HUDEP-2 (cell line): Measurements from ENCODE around the gene DNAJC16.

Source experiments
- DNase-seq, 76 experiments: peaks; one replicate each; lab custom pipeline; 2025; ENCODE audit not compliant: unreplicated experiment in 76 of 76; lab: John Stamatoyannopoulos, UW

DNAJC16 gene

GRCh38 chr1:15531682-15532081 lies 5.0 kb downstream of the DNAJC16 start:
- DNase-seq = no peak

DNA sequence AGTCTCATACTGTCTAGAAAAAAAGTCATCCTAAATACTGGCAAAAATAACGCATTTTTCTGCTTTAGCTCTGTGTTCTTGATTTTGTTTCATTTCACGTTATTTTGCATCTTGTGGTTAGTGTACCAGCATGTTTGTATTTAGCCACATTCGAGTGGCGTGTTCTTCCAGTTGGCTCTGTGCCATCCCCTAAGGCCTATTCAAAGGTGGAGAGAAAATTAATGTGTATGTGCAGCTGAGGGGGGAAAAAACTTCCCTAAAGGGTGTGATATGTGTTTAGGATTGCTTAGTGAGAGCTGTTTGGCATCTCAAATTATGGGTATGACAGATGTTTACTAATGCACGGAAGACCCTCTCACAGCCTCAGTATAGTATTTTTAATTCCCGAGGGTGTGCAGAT lies 12.1 kb downstream of the DNAJC16 start:
- no peak for DNase-seq

GRCh38 chr1:15540186-15540585 lies 13.5 kb downstream of the DNAJC16 start:
- DNase-seq = no peak

- no peak for DNase-seq
Measured at GRCh38 chr1:15541231-15541792, 14.7 kb downstream of the DNAJC16 start.

GRCh38 chr1:15542388-15543250 lies 16.0 kb downstream of the DNAJC16 start:
- DNase-seq = no peak

DNA sequence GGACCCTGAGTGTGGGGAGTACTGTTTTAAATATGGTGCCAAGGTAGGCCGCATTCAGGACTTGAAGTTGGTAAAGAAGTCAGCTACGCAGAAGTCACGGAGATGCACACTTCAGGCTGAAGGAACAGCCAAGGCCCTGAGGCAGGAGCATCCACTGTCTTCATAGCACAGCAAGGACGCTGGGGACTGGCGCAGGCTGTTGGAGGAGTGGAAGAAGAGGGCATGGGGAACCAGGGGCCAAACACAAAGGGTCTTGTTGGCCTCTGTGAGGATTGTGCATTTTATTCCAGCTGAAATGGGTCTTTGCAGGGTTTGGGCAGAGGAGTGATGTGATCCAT lies 16.6 kb downstream of the DNAJC16 start:
- DNase-seq = peak in 2 of 76 experiments; percentile 4 to 22

- DNase-seq = peak in 30 of 76 experiments; percentile 1 to 72 (median 24)
Measured at GRCh38 chr1:15543589-15544568, 17.2 kb downstream of the DNAJC16 start.

- DNase-seq = no peak
Measured at GRCh38 chr1:15546641-15547040, 20.0 kb downstream of the DNAJC16 start.

- DNase-seq = no peak
Measured at GRCh38 chr1:15550573-15550972, 23.9 kb downstream of the DNAJC16 start.

DNA sequence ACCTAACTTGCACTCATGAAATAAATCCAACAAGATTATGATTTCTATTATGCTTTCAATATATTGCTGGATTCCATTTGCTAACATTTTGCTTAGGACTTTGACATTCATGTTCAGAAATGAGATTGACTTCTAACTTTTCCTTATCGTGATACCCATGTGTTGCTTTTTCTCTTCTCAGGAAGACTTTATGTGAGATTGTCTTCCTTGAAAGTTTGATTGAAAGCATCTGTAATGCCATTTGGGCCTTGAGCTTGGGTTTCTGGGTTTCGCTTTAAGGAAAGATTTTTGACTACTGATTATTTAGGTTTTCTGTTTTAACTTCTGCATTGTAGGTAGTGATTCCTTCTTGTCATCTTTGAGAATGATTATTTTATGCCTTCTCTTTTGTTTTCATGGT lies 30.4 kb downstream of the DNAJC16 start:
- DNase-seq = no peak

DNA sequence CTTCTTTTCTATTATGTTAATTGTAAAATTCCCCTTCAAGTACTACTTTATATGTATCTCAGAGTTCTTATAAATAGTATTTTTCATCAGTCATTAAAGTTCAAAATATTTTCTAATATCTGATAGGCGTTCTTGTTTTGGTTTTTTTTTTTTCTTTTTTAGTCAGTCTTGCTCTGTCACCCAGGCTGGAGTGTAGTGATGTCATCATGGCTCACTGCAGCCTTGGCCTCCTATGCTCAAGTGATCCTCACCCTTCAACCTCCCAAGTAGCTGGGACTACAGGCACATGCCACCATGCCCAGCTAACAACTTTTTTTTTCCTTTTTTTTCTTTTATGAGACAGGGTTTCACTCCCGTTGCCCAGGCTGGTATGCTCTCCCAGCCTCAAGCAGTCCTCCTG lies 30.9 kb downstream of the DNAJC16 start:
- no peak for DNase-seq

DNA sequence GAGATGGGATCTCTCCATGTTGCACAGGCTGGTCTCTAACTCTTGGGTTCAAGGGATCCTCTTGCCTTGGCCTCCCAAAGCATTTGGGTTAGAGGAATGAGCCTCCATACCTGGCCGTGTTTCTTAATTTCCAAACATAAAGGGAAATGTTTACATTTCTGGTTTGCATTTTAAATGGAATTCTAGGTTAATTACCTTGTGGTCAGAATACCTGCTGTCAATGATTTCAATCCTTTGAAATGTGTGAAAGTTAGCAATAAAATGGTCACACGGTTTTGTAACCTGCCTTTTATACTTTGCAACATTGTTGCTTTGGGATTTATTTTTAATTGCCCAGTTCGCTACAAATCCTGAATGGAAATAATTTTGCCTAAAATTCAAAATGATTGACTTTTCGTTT lies 31.9 kb downstream of the DNAJC16 start:
- DNase-seq = no peak

- no peak for DNase-seq
Measured at GRCh38 chr1:15559189-15559810, 32.7 kb downstream of the DNAJC16 start.

DNA sequence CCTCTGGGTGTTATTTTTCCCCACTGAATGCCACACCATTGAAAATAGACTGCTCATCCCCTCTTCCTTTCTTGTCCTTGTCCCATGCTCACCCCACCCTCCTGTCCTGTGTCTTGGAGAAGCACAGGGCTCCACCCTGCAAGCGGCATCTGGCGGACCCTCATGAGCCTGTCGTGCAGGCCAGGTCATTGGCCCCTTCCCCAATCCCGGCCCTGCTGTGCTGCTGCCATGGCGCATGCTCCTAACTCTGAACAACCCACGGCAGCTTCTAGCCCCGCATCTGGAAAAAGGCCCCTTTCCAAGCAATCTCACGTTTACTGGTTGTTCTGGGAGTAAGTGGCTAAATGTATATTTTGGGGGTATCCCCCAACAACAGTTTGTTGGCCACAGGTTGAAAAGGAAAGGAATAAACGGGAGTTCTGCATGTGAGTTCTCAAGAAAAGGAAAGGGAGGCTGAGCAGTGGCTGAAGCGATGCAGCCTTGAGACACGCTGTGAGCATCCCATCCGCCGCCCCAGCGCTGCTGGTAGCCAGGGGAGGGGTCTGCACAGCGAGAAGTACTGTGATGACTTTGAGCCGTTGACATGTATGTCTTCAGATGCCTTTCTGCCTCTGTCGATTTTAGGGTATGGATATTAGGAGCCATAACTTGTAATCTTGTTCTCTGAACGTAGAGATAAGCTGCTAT lies 41.9 kb downstream of the DNAJC16 start:
- no peak for DNase-seq

- DNase-seq = no peak
Measured at GRCh38 chr1:15570861-15571260, 44.2 kb downstream of the DNAJC16 start.

- no peak for DNase-seq
Measured at GRCh38 chr1:15571266-15571665, 44.6 kb downstream of the DNAJC16 start.

GRCh38 chr1:15573477-15573876 lies 46.8 kb downstream of the DNAJC16 start:
- no peak for DNase-seq

- no peak for DNase-seq
Measured at GRCh38 chr1:15574741-15575140, 48.1 kb downstream of the DNAJC16 start.

DNA sequence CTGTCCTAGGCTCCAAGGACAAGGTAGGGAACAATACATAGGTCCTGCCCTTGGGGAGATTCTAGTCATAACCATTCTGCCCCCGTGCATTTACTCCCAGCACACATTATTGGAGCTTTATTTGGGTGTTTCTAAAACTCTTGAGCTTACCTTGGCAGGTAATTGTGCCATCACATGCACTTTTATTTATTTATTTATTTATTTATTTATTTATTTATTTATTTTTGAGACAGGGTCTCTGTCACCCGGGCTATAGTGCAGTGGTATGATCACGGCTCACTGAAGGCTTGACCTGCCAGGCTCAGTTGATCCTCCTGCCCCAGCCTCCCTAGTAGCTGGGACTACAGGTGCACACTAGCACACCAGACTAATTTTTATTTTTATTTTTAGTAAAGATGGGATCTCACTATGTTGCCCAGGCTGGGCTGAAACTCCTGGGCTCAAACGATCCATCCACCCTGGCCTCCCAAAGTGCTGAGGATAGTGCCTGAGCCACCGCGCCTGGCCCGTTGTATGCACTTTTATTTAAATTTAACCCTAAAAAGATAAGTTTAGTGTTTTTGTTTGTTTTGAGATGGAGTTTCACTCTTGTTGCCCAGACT lies 49.0 kb downstream of the DNAJC16 start:
- no peak for DNase-seq

- DNase-seq = no peak
Measured at GRCh38 chr1:15577691-15578090, 51.0 kb downstream of the DNAJC16 start.
